ENCODE results near the gene ADIPOR2.
"Not testable (repeated sequence)": the region's sequence is repeated elsewhere in the genome, so short reads cannot be mapped to it uniquely, and the experiment has no call there.

ADIPOR2 gene

DNA sequence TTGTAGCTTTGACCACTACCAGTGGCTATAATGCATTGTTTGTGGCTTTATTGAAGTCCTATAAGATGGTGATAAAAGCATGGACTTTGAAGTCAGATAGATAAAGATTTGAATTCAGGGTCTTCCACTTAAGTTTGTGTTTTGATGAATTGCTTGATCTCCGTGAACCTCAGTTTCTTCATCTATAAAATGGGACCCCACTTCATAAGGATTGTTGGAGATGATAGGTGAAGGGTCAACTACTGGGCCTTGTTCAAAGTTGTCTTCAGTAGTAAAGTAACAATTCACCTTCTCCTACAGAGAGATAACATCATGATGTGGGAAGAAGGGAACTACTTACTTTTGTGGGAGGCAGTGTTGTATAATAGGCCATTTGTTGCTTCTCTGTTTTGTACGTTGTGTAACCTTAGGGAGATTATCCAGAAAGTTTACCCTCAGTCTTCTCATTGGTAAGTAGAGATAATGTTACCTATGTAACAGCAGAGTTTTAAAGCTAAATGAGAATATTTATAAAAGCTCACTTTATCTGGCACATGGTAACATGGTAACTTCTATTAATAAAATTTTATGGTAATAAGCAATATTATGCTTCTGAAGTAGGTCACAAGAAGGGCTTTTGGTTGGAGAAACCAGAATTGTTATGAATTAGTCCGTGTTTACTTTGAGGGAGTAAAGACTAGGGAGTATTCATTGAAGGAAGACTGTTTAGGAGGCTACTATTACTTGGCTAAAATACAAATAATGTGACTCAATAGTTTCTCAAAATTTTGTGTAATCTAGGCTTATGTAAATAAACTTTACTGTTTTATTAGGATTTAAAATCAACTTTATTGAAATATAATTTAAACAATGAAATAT is 15.1 kb downstream of the ADIPOR2 start:
- no peak for DNase-seq (ENCODE audit: low read depth)

- no peak for DNase-seq (ENCODE audit: low read depth)
These were observed 15.7 kb downstream of the ADIPOR2 start for GRCh38 chr12:1706632-1706980.

DNA sequence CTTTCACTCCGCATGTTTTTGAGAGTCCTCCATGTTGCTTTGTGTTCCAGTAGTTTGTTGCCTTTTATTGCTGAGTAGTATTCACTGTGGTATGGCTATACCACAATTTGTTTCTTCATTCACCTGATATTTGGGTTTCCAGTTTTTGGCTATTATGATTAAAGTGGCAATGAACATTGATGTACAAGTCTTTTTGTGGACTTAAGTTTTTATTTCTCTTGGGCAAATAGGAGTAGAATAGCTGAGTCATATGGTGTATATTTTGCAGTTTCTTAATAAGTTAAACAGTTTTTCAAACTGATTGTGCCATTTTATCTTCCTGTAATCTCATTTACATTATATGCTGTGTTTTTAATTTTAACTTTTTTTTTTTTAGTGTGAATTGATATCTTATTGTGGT is 16.2 kb downstream of the ADIPOR2 start:
- no peak for DNase-seq (ENCODE audit: low read depth)

DNA sequence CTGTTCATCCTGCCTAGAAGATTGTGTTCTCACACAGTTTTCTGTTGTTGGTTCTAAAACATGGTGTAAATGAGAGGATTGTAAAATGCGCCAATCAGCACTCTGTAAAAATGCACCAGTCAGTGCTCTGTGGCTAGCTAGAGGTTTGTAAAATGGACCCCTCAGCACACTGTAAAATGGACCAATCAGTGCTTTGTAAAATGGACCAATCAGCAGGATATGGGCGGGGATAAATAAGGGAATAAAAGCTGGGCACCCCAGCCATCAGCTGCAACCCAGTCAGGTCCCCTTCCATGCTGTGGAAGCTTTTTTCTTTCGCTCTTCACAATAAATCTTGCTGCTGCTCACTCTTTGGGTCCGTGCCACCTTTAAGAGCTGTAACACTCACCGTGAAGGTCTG is 19.1 kb downstream of the ADIPOR2 start:
- DNase-seq (ENCODE audit: low read depth) = not testable (repeated sequence)

- not testable (repeated sequence) for DNase-seq (ENCODE audit: low read depth)
These were observed 20.0 kb downstream of the ADIPOR2 start for GRCh38 chr12:1710870-1711269.

DNA sequence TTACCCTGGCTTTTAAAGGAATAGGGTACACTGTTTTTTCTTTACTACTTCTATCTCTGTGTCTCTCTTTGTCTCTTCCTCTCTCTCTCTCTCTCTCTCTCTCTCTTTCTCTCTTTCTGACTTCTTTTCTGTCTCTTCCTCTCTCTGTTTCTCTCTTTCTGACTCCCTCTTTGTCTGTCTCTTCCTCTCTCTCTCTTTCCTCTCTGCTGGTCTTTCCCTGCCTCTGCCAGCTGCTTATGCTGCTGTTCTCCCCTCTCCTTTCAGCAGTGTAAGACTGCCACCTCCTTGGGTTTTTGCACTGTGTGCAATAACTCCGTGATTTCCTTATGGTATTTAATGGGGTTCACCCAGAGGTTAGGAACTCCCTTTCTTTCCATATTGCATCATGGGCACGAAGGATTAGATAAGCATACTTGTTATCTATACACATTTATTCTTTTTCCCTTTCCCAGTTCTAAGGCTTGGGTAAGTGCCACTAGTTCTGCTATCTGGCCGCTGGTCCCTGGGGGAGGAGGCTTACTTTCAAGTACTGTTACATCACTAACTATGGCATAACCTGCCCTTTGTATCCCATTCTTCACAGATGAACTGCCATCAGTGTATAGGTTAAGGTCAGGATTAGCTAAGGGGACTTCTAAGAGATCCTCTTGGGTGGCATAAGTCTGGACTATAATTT is 20.8 kb downstream of the ADIPOR2 start:
- DNase-seq (ENCODE audit: low read depth) = not testable (repeated sequence)

GRCh38 chr12:1712305-1712704 is 21.4 kb downstream of the ADIPOR2 start:
- not testable (repeated sequence) for DNase-seq (ENCODE audit: low read depth)

GRCh38 chr12:1712852-1713251 is 22.0 kb downstream of the ADIPOR2 start:
- not testable (repeated sequence) for DNase-seq (ENCODE audit: low read depth)

- not testable (repeated sequence) for DNase-seq (ENCODE audit: low read depth)
These were observed 23.0 kb downstream of the ADIPOR2 start for GRCh38 chr12:1713783-1714348.

DNA sequence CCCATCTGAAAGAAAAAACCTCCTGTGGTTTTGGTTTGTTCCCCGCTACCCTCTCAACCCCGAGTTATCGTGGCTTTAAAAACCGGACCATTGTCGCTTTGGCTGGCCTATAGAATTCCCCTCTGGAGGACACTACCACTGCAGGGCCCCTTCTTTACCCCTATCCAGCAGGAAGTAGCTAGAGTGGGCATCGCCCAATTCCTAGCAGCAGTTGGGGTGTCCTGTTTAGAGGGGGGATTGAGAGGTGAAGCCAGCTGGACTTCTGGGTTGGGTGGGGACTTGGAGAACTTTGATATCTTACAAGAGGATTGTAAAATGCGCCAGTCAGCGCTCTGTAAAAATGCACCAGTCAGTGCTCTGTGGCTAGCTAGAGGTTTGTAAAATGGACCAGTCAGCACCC is 24.6 kb downstream of the ADIPOR2 start:
- not testable (repeated sequence) for DNase-seq (ENCODE audit: low read depth)

- no peak for DNase-seq (ENCODE audit: low read depth)
These were observed 25.5 kb downstream of the ADIPOR2 start for GRCh38 chr12:1716215-1716862.

GRCh38 chr12:1716911-1717310 is 26.0 kb downstream of the ADIPOR2 start:
- DNase-seq (ENCODE audit: low read depth) = no peak

- no peak for DNase-seq (ENCODE audit: low read depth)
These were observed 28.3 kb downstream of the ADIPOR2 start for GRCh38 chr12:1719139-1719538.

DNA sequence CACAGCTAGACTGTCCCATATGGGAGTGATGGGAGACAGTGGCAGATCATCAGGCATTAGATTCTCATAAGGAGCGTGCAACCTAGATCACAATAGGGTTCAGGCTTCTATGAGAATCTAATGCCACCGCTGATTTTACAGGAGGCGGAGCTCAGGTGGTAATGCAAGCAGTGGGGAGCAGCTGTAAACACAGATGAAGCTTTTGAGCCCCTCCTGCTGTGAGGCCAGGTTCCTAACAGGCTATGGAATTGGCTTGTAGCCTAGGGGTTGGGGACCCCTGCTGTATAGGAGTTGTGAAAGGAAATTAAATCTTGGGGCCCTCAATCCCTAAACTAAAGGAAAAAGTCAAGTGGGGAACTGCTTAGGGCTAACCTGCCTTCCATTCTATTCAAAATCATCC is 29.6 kb downstream of the ADIPOR2 start:
- DNase-seq (ENCODE audit: low read depth) = no peak

GRCh38 chr12:1723721-1724120 is 32.9 kb downstream of the ADIPOR2 start:
- DNase-seq (ENCODE audit: low read depth) = no peak

DNA sequence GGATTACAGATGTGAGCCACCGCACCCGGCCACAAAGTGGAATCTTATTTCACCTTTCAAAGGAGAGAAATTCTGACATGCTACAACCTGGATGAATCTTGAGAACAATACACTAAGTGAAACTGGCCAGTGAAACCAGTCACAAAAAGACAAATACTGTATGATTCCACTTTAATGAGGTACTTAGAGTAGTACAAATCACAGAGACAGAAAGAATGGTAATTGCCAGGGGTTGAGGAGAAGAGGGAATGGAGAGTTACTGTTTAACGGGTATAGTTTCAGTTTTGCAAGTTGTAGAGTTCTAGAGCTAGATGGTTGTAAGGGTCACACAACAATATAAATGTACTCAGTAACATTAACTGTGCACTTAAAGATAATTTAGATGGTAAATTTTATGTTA is 33.4 kb downstream of the ADIPOR2 start:
- DNase-seq (ENCODE audit: low read depth) = no peak

DNA sequence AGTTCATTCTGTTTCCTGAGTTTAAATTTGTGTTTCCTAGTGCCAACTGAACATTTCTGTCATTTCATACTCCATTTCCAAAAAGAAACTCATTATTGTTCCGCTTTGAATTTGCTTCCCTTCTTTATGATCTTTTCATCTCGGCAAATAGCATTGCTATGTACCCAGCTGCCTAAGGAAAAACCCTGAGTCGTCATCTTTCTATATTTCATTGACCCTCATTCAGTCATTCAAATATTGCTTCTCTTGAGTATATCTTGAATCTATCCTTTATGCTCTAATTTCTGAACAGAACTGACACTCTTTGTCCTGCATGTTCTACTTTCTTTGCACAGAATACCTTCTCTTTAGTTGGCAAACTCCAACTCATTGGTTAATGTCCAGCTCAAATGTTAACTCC is 35.9 kb downstream of the ADIPOR2 start:
- no peak for DNase-seq (ENCODE audit: low read depth)

DNA sequence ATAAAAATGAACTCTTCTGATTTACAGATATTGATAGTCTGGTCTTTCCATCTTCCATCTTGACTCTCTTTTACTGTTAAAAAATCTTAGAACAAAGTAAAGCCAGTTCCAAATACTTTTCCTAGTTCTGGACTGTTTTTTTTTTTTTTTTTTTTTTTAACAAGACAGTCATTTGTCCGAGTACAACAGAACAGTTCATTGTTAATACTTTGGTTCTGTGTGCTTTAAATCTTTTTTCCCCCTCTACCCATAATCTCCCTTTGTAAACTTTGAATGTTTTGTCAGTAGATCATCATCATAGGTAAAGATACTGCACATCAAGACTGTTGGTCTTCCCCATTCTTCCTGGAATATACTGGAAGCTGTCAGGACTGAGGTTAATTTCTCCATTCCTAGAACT is 38.0 kb downstream of the ADIPOR2 start:
- DNase-seq (ENCODE audit: low read depth) = no peak

GRCh38 chr12:1731019-1731687 is 40.3 kb downstream of the ADIPOR2 start:
- DNase-seq (ENCODE audit: low read depth) = no peak

DNA sequence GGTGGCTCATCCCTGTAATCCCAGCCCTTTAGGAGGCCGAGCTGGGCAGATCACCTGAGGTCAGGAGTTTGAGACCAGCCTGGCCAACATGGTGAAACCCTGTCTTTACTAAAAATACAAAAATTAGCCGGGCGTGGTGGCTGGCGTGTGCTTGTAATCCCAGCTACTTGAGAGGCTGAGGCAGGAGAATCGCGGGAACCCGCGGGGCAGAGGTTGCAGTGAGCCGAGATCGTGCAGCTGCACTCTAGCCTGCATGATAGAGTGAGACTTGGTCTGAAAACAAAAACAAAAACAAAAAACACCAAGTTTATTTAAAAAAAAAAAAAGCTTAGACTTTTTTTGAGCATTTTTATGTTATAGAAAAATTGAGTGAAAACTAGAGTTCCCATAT is 40.8 kb downstream of the ADIPOR2 start:
- not testable (repeated sequence) for DNase-seq (ENCODE audit: low read depth)

GRCh38 chr12:1732914-1733313 is 42.0 kb downstream of the ADIPOR2 start:
- DNase-seq (ENCODE audit: low read depth) = no peak

- DNase-seq (ENCODE audit: low read depth) = not testable (repeated sequence)
These were observed 42.8 kb downstream of the ADIPOR2 start for GRCh38 chr12:1733712-1734111.

Measured in CMK (cell line).